PFSK-1 (cell line): ENCODE data around the gene EXPH5.

Experiments
- POLR2AphosphoS5 ChIP-seq: IDR thresholded peaks from 2 replicates; pipeline ENCODE4 v1.6.1; 2012; ENCODE audit warnings: low read depth, mild to moderate bottlenecking, control low read depth, low read length, moderate library complexity
- REST ChIP-seq, 2 experiments: IDR thresholded peaks; 2 replicates each; pipeline versions ENCODE4 v1.6.1 to v1.8.0; 2011 to 2012; ENCODE audit warnings: low read depth in 2 of 2, low read length in 2 of 2, control low read depth in 1 of 2, inconsistent platforms in 1 of 2, mild to moderate bottlenecking in 1 of 2, moderate library complexity in 1 of 2; ENCODE audit not compliant: insufficient read depth in 1 of 2
- SIN3A ChIP-seq: IDR thresholded peaks from 2 replicates; pipeline ENCODE4 v1.6.1; 2012; ENCODE audit warnings: mild to moderate bottlenecking, low read length, moderate library complexity, borderline replicate concordance; ENCODE audit not compliant: insufficient read depth
- TAF1 ChIP-seq: IDR thresholded peaks from 2 replicates; pipeline ENCODE4 v1.6.1; 2012; ENCODE audit warnings: low read length, control low read depth, borderline replicate concordance; ENCODE audit not compliant: insufficient read depth

DNA sequence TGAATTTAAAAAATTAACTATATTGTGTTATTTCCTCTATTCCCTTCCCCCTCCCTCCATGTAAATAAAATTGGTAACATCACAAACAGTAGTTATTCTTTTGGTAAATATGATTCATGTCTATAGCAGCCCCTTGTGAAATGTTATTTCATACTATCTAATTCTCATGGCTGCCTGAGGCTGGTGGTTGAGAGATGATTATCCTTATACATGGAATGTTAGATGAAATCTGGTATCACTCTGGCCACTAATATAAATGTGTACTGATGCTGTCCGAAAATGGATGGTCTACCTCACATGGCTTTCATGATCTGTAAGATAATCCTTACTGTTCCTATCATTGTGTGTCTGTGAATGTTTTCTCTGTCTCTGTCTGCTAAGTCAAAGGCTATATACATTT, 25.0 kb upstream of the EXPH5 start:
- TF ChIP-seq TAF1 (no peak), POLR2AphosphoS5 (no peak), SIN3A (no peak), REST (IDR thresholded peaks at IDR 0.05; ENCODE audit: insufficient read depth in 1 of 2, low read depth in 2 of 2, low read length in 2 of 2) (no peak)
